Breast epithelium (tissue), 4 donors: ENCODE measurements around the gene OR5T1. TPM values are rescaled to one million over a fixed set of nuclear protein-coding genes. Genes with fewer than 3 reads are reported as not detected.

Experiments used
- DNase-seq, 2 donors: peaks; one replicate each; pipeline ENCODE4 v3.0.0-alpha.2; 2019; ENCODE audit warnings: low spot score in 2 of 2
- H3K27ac ChIP-seq, 2 donors: fragments of 200-600 bp; sonication (generic) in 1 of 2; one replicate each; pipeline ENCODE4 v1.5.1; 2016 to 2019; ENCODE audit warnings: mild to moderate bottlenecking in 1 of 2
- H3K27me3 ChIP-seq, 2 donors: fragments of 200-600 bp; sonication (generic) in 1 of 2; one replicate each; pipeline versions ENCODE4 v1.5.1 to v1.6.0; 2017 to 2019; ENCODE audit warnings: control low read depth in 1 of 2, mild to moderate bottlenecking in 1 of 2
- H3K36me3 ChIP-seq: fragments of 200-600 bp; one replicate; pipeline ENCODE4 v1.5.1; 2019
- H3K4me1 ChIP-seq, 2 donors: fragments of 200-600 bp; sonication (generic); one replicate each; pipeline ENCODE4 v1.5.1; 2016 to 2019; ENCODE audit warnings: control low read depth in 1 of 2
- H3K4me3 ChIP-seq, 3 donors: fragments of 200-600 bp; sonication (generic); 1 replicate in 2 of 3; 2 replicates in 1 of 3; pipeline ENCODE4 v1.5.1; 2016 to 2019; ENCODE audit warnings: mild to moderate bottlenecking in 3 of 3, moderate library complexity in 2 of 3
- H3K9me3 ChIP-seq, 2 donors: fragments of 200-600 bp; sonication (generic) in 1 of 2; one replicate each; pipeline ENCODE4 v1.5.1; 2016 to 2019; ENCODE audit warnings: control low read depth in 1 of 2
- CTCF ChIP-seq, 3 donors: fragments of 450-650 bp; IDR thresholded peaks; one replicate each; pipeline ENCODE4 v1.5.1; 2016 to 2017; ENCODE audit warnings: antibody characterized with exemption in 3 of 3, mild to moderate bottlenecking in 3 of 3, moderate library complexity in 3 of 3
- POLR2A ChIP-seq: fragments of 450-650 bp; IDR thresholded peaks from one replicate; pipeline ENCODE4 v1.6.1; 2016; ENCODE audit warnings: antibody characterized with exemption, mild to moderate bottlenecking, moderate library complexity
- POLR2AphosphoS5 ChIP-seq, 3 donors: sonication (generic); formaldehyde crosslinking; IDR thresholded peaks; one replicate each; pipeline ENCODE4 v1.6.1; 2017; ENCODE audit warnings: antibody characterized with exemption in 3 of 3
- intact Hi-C: fragments of 100-400 bp; cut with DNase I; formaldehyde crosslinking; loops from one replicate; pipeline ENCODE4 v1.15.1; 2023; ENCODE audit warnings: low total_unique reads
- total RNA-seq, 3 donors: library from RNA; depleted of rRNA; stranded (reverse); fragments of >200 nt; gene quantifications; one replicate each; pipeline ENCODE4 v1.1.0, GENCODE V29; 2016

Gene OR5T1
- total RNA-seq, 3 donors from 2014 or later: not detected

DNA sequence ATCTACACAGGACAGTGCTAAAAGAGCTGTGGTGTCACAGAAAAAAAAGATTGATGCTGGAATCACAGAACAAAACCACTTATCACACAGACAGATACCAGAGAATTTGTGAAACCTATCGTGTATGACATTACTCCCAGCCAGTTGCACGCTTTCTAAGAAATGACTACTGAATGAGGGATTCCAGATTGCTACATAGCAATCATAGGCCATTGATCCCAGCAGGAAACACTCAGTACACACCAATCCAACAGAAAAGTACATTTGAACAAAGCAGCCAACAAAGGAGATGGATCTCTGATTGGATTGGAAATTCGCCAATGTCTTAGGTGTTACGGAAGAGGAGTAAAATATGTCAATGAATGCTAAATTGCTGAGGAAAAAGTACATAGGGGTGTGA, 22.9 kb downstream of the OR5T1 start:
- no peaks in the 10 kb centered on the region for H3K9me3 ChIP-seq
- no peak overlapping the region for H3K27ac ChIP-seq
- TF ChIP-seq CTCF (IDR thresholded peaks at IDR 0.05): no peak
- TF ChIP-seq POLR2AphosphoS5 (IDR thresholded peaks at IDR 0.05): no peak
- no peak for TF ChIP-seq POLR2A
- no peaks in the 10 kb centered on the region for H3K4me1 ChIP-seq
- no peak overlapping the region for H3K4me3 ChIP-seq
- intact Hi-C loops: no loop called here
- no peak for DNase-seq
- no peaks in the 10 kb centered on the region for H3K36me3 ChIP-seq
- no peaks in the 10 kb centered on the region for H3K27me3 ChIP-seq

DNA sequence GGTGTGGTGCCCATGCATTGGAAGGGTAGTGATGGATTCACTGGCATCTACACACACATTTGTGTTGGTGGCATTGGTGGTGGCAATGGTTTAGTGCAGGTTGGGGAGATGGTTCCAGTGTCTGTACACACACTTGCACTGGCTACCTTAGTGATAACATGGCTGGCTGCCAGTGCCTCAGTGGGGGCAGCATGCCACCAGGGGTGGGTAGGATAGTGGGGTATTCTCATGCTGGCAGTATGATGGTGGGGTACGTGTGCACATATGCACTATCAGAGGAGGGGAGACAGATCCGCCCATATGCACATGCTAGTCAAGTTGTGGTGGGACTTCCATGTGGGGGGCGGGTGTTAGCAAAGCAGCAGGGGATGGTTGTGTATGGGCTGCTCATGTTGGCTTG, 33.9 kb downstream of the OR5T1 start:
- DNase-seq: no peak
- Histone ChIP-seq H3K27me3 (no peaks in the 10 kb centered on the region), H3K36me3 (no peaks in the 10 kb centered on the region), H3K9me3 (peaks cover 0 to 18% of the 10 kb centered on the region in 2 donors), H3K27ac (no peak overlapping the region), H3K4me1 (no peaks in the 10 kb centered on the region), H3K4me3 (no peak overlapping the region)
- TF ChIP-seq POLR2AphosphoS5 (IDR thresholded peaks at IDR 0.05) (no peak), CTCF (IDR thresholded peaks at IDR 0.05) (no peak), POLR2A (no peak)
- intact Hi-C loops: no loop called here

DNA sequence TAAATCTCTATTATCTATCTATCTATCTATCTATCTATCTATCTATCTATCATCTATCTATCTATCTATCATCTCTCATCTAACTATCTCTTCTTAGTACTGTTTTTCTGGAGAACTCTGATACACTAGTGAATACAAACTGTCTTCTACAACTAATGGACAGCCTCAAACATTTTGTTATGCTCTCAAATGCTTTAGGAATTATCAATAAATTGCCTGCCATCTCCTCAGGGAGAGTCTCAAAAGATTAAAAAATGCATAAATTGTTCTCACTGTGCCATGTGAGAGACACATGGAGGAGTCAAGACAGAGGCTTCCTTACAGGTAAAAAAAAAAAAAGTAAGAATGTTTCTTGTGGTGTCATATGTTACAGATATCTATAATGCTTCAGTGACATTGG, 40.9 kb downstream of the OR5T1 start, which contains the start of gene OR8K3:
OR8K3 (plus strand) TSS at position 301 of the 400 bp plus-strand sequence. CDS start 3,163 bp downstream, outside the sequence.
- no peak for DNase-seq
- Histone ChIP-seq H3K9me3 (no peaks in the 10 kb centered on the region), H3K36me3 (no peaks in the 10 kb centered on the region), H3K4me1 (no peaks in the 10 kb centered on the region), H3K27me3 (no peaks in the 10 kb centered on the region), H3K27ac (no peak within 1 kb of the TSS), H3K4me3 (no peak within 1 kb of the TSS)
- TF ChIP-seq POLR2AphosphoS5 (IDR thresholded peaks at IDR 0.05) (no peak), POLR2A (no peak), CTCF (IDR thresholded peaks at IDR 0.05) (no peak)
- intact Hi-C loops: no loop called here

Other genes with a start within 250 kb of the OR5T1 start
- not detected for gene OR5AS1, start 246.5 kb upstream of the OR5T1 start, total RNA-seq
- not detected for gene OR8I2, start 180.8 kb upstream of the OR5T1 start, total RNA-seq
- not detected for gene OR8H2, start 170.5 kb upstream of the OR5T1 start, total RNA-seq
- not detected for gene OR8H3, start 151.8 kb upstream of the OR5T1 start, total RNA-seq
- not detected for gene OR8J3, start 134.0 kb upstream of the OR5T1 start, total RNA-seq
- gene OR8K5, start 113.8 kb upstream of the OR5T1 start, total RNA-seq: not detected
- not detected for gene OR5J2, start 97.5 kb upstream of the OR5T1 start, total RNA-seq
- not detected for gene OR5T2, start 39.9 kb upstream of the OR5T1 start, total RNA-seq
- not detected for gene OR5T3, start 21.9 kb upstream of the OR5T1 start, total RNA-seq
- not detected for gene OR8H1, start 18.1 kb downstream of the OR5T1 start, total RNA-seq
- gene OR8K3, start 41.0 kb downstream of the OR5T1 start, total RNA-seq: not detected
- not detected for gene OR8K1, start 71.9 kb downstream of the OR5T1 start, total RNA-seq
- not detected for gene OR8J1, start 80.1 kb downstream of the OR5T1 start, total RNA-seq
- gene OR8U1, start 101.5 kb downstream of the OR5T1 start, total RNA-seq: not detected
- gene OR5AL1, start 138.5 kb downstream of the OR5T1 start, total RNA-seq: not detected
- not detected for gene OR5M3, start 199.2 kb downstream of the OR5T1 start, total RNA-seq
- gene OR5M8, start 217.2 kb downstream of the OR5T1 start, total RNA-seq: not detected